NCI-H1048 (cell line): ENCODE data around the gene PTH2.

Experiments
- DNase-seq: peaks from one replicate; lab custom pipeline; 2025; lab: John Stamatoyannopoulos, UW

The PTH2 gene

DNA sequence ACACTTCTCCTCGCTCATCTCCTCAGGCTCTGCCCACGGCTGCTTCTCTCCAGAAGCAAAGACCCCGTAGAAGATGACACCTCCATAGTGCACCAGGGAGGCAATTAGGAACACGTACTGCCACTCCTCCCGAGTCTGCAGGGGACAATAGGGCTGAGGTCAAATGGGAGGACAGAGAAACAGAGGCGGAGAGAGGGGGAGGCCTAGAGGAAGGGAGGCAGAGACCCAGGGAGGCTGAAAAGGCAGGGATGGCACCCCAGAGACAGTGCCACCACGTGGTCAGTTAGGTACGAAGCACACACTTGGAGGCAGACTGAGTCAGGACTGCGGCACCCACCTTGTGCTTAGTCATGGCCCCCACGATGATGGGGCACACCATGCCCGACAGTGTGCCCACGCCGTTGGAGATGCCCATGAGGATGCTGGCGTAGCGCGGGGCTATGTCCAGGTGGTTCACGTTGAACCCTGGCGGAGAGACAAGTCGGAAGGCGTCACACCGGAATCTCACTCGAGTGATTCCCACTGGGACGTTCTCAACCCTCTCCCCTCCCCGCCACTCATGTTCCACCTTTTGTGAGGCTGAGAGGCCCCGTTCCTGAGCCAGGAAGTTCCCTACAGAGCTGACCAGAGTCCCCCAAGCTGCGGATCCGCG lies 7.6 kb upstream of the PTH2 start:
- DNase-seq = no peak

GRCh38 chr19:49430172-49430677 lies 7.0 kb upstream of the PTH2 start:
- no peak for DNase-seq

GRCh38 chr19:49428547-49429451 lies 5.6 kb upstream of the PTH2 start:
- no peak for DNase-seq

DNA sequence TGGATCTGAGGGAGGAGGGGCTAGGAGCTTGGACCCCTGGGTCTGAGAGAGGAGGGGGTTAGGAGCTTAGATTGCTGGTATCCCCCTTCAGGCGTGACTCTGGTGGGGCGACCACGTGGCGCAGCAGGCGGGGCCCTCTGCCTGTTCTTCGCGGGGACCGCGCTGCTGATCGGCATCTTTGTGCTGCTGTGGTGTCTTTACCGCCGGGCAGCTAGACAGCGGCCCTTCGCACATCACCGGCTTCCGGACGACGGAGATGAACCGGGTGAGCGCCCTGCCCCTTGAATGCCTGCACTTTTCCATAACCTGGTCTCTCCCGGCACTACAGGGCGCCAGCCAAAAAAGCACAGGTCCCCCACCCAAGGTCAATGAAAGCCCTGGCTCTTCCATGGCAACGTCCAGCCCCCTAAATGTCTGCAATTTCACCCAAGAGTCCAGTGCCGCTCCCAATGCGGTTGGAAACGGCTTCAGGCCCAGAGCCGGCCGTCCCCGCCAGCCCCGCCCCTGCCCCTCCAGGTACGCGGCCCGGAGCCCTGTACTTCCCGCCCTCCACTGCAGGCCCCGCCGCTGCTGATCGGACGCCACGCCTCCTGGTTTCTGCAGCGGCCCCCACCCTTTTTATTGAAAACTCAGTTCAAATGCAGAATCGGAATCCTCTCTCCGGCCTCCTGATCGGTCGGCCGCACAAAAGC lies 4.8 kb upstream of the PTH2 start:
- DNase-seq = no peak

- no peak for DNase-seq
Measured at GRCh38 chr19:49427339-49427738, 4.1 kb upstream of the PTH2 start.

DNA sequence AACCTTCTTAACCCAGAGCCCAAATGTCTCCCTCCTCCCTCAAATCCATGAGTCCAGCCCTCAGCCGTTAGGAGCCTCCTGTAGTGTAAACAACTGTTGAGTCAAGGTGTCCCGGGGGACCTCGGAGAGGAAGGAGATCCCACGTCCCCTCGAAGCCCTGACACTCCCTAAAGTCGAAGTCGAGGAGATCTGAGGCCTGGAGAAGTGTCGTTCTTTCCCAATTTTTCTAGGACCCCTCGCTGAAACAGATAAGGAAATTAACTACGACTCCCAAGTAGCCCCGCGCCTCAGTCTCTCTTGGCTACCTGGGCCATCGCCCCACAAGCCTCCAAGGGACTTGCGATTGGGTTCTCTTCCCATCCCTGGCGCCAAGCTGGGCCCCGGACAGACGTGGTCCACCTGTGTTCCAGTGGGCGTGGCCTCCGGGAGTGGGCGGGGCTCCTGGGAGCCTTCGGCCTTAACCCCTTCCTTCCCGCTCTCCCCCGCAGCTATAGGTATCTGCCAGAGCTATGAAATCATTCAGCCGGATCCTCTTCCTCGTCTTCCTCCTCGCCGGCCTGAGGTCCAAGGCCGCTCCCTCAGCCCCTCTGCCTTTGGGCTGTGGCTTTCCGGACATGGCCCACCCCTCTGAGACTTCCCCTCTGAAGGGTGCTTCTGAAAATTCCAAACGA lies 2.8 kb upstream of the PTH2 start:
- DNase-seq = no peak

- DNase-seq = no peak
Measured at GRCh38 chr19:49425178-49425577, 1.9 kb upstream of the PTH2 start, which contains the start of gene GFY. TSS of gene GFY (plus strand) at chr19:49425388. CDS start at chr19:49426431, 1,043 bp downstream.

GRCh38 chr19:49423985-49424303 lies 703 bp upstream of the PTH2 start:
- no peak for DNase-seq

GRCh38 chr19:49422407-49423070 lies 702 bp downstream of the PTH2 start:
- DNase-seq = no peak

GRCh38 chr19:49421878-49422202 lies 1.4 kb downstream of the PTH2 start:
- DNase-seq = no peak

- DNase-seq = peak; percentile 79
Measured at GRCh38 chr19:49421039-49421877, 2.0 kb downstream of the PTH2 start.

- no peak for DNase-seq
Measured at GRCh38 chr19:49420227-49420626, 3.0 kb downstream of the PTH2 start.

DNA sequence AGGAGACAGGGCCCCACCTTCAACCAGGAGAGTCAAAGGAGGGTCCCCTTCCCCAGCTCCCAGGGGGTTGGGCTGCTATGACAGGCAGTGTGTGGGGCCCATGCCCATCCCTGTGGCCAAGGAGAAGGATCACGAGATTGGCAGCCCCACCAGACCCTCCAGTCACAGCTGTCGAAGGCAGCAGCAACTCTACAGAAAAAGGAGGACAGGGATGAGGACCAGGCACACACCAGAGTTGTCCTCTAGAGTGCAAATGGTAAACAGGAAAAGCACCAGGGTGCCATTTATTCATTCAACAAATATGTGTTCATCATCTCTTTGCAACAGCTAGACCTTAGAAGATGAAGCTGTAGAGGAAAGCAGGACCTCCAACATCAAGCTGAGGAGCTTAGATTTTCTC lies 4.1 kb downstream of the PTH2 start:
- no peak for DNase-seq

- DNase-seq = no peak
Measured at GRCh38 chr19:49418511-49418910, 4.7 kb downstream of the PTH2 start.

GRCh38 chr19:49417088-49417487 lies 6.2 kb downstream of the PTH2 start:
- DNase-seq = no peak

DNA sequence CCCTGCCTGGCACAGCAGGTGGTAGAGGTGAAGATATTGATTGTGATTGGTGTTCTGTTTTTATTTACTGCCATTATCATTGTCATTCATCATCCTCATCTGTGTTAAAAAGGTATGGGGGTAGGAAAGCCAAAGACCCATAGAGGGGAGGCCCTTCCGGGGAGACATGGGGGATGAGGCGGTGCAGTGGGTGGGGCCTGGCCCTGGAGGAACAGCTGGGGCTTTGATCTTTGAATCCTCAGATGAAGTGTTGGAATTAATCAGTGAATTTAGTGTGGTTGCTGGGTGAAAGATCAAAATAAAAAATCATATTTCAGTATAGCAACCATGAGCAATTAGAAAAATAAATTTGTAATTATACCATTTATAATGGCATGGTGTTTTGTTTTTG lies 7.4 kb downstream of the PTH2 start:
- no peak for DNase-seq

DNA sequence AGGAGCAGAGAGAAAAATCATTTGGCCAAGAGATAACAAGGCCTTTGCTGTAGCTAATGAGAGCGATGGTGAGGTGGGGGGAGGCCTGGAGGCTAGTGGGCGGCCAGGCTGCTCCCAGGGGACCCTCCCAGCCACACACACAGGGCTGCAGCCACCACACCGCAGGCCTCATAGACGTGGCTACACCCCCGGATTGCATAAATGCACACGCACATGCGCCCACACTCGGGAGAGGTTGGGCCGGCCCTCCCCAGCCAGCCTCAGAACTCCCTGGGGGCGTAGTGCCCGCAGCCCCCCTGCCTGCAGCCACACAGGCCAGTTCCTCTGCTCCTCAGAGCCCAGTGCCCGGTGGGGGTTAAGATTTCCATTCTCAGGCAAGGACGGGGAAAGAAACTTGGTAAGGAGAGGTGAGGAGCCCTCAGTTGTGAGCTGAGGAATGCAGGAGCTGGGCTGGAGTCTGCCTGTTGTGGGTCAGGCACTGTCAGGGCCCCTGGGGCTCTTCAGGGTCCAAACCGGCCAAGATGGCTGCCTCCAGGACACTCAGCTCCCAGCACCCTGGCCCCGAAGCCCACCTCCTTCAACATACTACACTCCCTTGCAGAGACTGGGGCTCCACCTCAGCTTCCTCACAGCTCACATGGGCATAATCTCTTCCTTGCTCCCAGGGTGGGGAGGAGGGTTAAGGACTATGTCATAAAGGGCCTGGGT lies 8.0 kb downstream of the PTH2 start:
- no peak for DNase-seq

DNA sequence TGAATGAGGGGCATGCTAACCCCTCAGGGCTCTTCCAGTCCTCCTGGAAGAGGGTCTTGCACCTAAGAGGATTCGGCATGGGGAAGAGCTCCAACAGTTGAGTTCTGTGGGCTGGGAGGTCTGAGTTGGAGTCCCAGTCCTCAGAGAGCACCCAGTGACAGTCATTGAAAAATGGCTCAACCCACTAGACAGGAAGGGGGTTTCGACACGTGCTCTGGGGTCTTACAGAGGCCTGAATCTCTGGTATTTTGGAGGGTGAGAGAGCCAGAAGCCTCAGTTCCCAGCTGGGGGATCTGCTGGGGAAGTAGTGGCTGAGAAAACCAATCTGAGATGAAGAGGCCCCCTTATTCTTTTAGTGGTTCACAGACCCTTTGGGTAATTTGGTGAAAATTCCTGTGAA lies 9.0 kb downstream of the PTH2 start:
- DNase-seq = no peak

- no peak for DNase-seq
Measured at GRCh38 chr19:49413348-49413747, 9.9 kb downstream of the PTH2 start.

GRCh38 chr19:49411681-49412326 lies 11.4 kb downstream of the PTH2 start:
- DNase-seq = no peak
